Body of pancreas (tissue), 4 donors: Measurements from ENCODE around the gene LCLAT1.

Source experiments
- CTCF ChIP-seq, 7 experiments: fragments of 450-650 bp in 4 of 7; fragments of 200-600 bp in 3 of 7; sonication (generic) in 3 of 7; IDR thresholded peaks; one replicate each; pipeline ENCODE4 v1.5.1; 2016 to 2019; ENCODE audit warnings: antibody characterized with exemption in 7 of 7
- POLR2A ChIP-seq, 3 donors: fragments of 450-650 bp; IDR thresholded peaks; one replicate each; pipeline ENCODE4 v1.6.1; 2016; ENCODE audit warnings: antibody characterized with exemption in 3 of 3, mild to moderate bottlenecking in 2 of 3

- TF ChIP-seq CTCF (IDR thresholded peaks at IDR 0.05) (no peak), POLR2A (IDR thresholded peaks at IDR 0.05) (no peak)
Measured at GRCh38 chr2:30464544-30465170, 17.6 kb downstream of the LCLAT1 start.
